Tibial artery (tissue), 4 donors: Measurements from ENCODE around the gene SLC44A2.

Experiments
- DNase-seq, 2 donors: peaks; one replicate each; pipeline ENCODE4 v3.0.0-alpha.2; 2019
- H3K27ac ChIP-seq, 2 donors: fragments of 200-600 bp; sonication (generic) in 1 of 2; 1 replicate in 1 of 2; 2 replicates in 1 of 2; pipeline ENCODE4 v1.5.1; 2018 to 2019; ENCODE audit warnings: mild to moderate bottlenecking in 1 of 2
- H3K27me3 ChIP-seq, 2 donors: fragments of 200-600 bp; sonication (generic) in 1 of 2; one replicate each; pipeline versions ENCODE4 v1.5.1 to v1.6.0; 2016 to 2019
- H3K36me3 ChIP-seq, 3 donors: fragments of 200-600 bp; sonication (generic) in 2 of 3; one replicate each; pipeline ENCODE4 v1.5.1; 2016 to 2019; ENCODE audit warnings: mild to moderate bottlenecking in 2 of 3
- H3K4me1 ChIP-seq, 4 donors: fragments of 200-600 bp; sonication (generic) in 2 of 4; 1 replicate in 3 of 4; 2 replicates in 1 of 4; pipeline ENCODE4 v1.5.1; 2016 to 2019
- H3K4me3 ChIP-seq, 2 donors: fragments of 200-600 bp; sonication (generic) in 1 of 2; 1 replicate in 1 of 2; 2 replicates in 1 of 2; pipeline ENCODE4 v1.5.1; 2018 to 2019; ENCODE audit warnings: mild to moderate bottlenecking in 2 of 2
- H3K9me3 ChIP-seq, 3 donors: fragments of 200-600 bp; sonication (generic) in 1 of 3; one replicate each; pipeline ENCODE4 v1.5.1; 2016 to 2019
- CTCF ChIP-seq, 2 experiments: fragments of 200-600 bp in 1 of 2; fragments of 450-650 bp in 1 of 2; IDR thresholded peaks; one replicate each; pipeline ENCODE4 v1.5.1; 2017 to 2019; ENCODE audit warnings: antibody characterized with exemption in 2 of 2, mild to moderate bottlenecking in 1 of 2, moderate library complexity in 1 of 2
- intact Hi-C: fragments of 100-400 bp; cut with DNase I; formaldehyde crosslinking; loops from one replicate; pipeline ENCODE4 v1.15.0; 2023; ENCODE audit warnings: low total_unique reads

Gene SLC44A2

GRCh38 chr19:10640361-10640760 is 15.0 kb downstream of the SLC44A2 start:
- Histone ChIP-seq H3K9me3 (no peaks in the 10 kb centered on the region), H3K36me3 (peaks cover 60 to 85% (median 79%) of the 10 kb centered on the region in 3 donors), H3K4me3 (no peak overlapping the region), H3K27ac (no peak overlapping the region), H3K4me1 (peaks cover 0 to 31% (median 9%) of the 10 kb centered on the region in 4 donors), H3K27me3 (no peaks in the 10 kb centered on the region)
- TF ChIP-seq CTCF (IDR thresholded peaks at IDR 0.05): no peak
- DNase-seq: no peak
- intact Hi-C loops: no loop called here

GRCh38 chr19:10641248-10641647 is 15.9 kb downstream of the SLC44A2 start:
- Histone ChIP-seq H3K9me3 (no peaks in the 10 kb centered on the region), H3K4me1 (peaks cover 0 to 31% (median 9%) of the 10 kb centered on the region in 4 donors), H3K27me3 (no peaks in the 10 kb centered on the region), H3K36me3 (peaks cover 57 to 76% (median 70%) of the 10 kb centered on the region in 3 donors), H3K4me3 (no peak overlapping the region), H3K27ac (no peak overlapping the region)
- intact Hi-C loops: no loop called here
- no peak for DNase-seq
- no peak for TF ChIP-seq CTCF (IDR thresholded peaks at IDR 0.05)

- no peak for DNase-seq
Observed at GRCh38 chr19:10642473-10643171, 17.3 kb downstream of the SLC44A2 start.

GRCh38 chr19:10643172-10643967 is 18.0 kb downstream of the SLC44A2 start:
- Histone ChIP-seq H3K27me3 (no peaks in the 10 kb centered on the region), H3K4me1 (peaks cover 0 to 31% (median 9%) of the 10 kb centered on the region in 4 donors), H3K27ac (peak overlapping the region; percentile 52 to 55), H3K9me3 (no peaks in the 10 kb centered on the region), H3K36me3 (peaks cover 42 to 55% (median 49%) of the 10 kb centered on the region in 3 donors), H3K4me3 (no peak overlapping the region)
- TF ChIP-seq CTCF (IDR thresholded peaks at IDR 0.05): no peak
- intact Hi-C loops: no loop called here
- no peak for DNase-seq

More at GRCh38 chr19:10642473-10643171, 17.3 kb downstream of the SLC44A2 start:
- H3K36me3 ChIP-seq: peaks cover 49 to 62% (median 56%) of the 10 kb centered on the region in 3 donors
- H3K27ac ChIP-seq: no peak overlapping the region
- TF ChIP-seq CTCF (IDR thresholded peaks at IDR 0.05): no peak
- intact Hi-C loops: no loop called here
- no peaks in the 10 kb centered on the region for H3K27me3 ChIP-seq
- H3K4me3 ChIP-seq: no peak overlapping the region
- H3K9me3 ChIP-seq: no peaks in the 10 kb centered on the region
- H3K4me1 ChIP-seq: peaks cover 0 to 31% (median 9%) of the 10 kb centered on the region in 4 donors

GRCh38 chr19:10643968-10644259 is 18.6 kb downstream of the SLC44A2 start:
- peak overlapping the region; percentile 52 to 55 for H3K27ac ChIP-seq

More at GRCh38 chr19:10643968-10644259, 18.6 kb downstream of the SLC44A2 start:
- DNase-seq: no peak
- Histone ChIP-seq H3K4me3 (no peak overlapping the region), H3K4me1 (peaks cover 0 to 31% (median 9%) of the 10 kb centered on the region in 4 donors), H3K36me3 (peaks cover 37 to 49% (median 43%) of the 10 kb centered on the region in 3 donors), H3K9me3 (no peaks in the 10 kb centered on the region), H3K27me3 (no peaks in the 10 kb centered on the region)
- no peak for TF ChIP-seq CTCF (IDR thresholded peaks at IDR 0.05)
- intact Hi-C loops: loop anchor here (2.0 kb wide), 1 partner anchor 63 kb away; no protein-coding TSS in a partner anchor
